GM20000 (cell line): ENCODE results near the gene SNRNP200.
A peak's percentile ranks its signal among the peaks of the same experiment; 100 is the strongest.

Experiments
- DNase-seq: peaks from one replicate; pipeline ENCODE4 v3.0.0; 2012; ENCODE audit warnings: low spot score
- TF ChIP-seq, protein P1 (sequence below): IDR thresholded peaks from 2 replicates; pipeline ENCODE4 v1.5.1; 2012; ENCODE audit warnings: mild to moderate bottlenecking, control low read depth; ENCODE audit errors: extremely low read depth, missing control alignments

SNRNP200 gene

DNA sequence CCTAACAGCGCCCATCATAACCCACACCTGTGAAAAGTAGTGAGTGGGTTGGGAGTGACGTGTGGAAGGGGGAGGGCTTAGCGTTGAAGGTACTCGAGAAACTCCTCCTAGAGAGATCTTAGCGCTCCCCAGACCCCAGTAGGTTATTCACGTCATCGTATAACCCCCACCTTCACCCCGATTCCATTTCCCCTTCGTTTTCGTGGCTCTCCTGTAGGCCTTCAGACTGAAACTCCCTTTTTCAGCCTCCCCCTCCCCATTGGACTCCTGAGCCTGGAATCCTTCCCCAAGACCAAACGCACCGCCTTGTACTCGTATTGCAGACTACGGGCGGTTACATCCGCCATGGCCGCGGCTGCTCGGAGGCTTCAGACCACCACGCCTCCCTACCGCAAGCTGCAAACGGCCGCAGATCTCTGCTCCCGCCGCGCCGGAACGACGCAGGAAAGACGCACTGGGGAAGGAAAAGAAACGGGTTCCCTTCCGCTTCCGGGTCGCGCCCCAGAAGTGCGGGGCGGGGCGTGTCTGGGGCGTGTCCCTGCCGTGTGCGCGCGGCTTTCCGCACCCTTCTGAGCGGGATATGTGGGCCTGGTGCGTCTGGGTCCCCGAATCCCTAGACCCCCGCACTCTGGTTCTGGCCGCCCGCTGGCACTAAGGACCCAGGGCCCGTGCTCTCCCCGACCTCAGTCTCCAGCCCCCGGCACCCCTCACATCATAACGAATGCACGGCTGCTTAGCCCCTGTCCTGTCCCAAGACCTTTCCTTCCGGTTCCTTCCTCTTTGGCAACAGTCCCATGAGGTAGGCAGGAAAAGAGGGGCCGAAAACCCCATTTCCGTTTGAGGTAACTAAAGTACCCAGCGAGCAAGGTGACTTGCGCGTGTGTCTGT is at the start of gene SNRNP200:
Gene SNRNP200, minus strand, starts transcription at position 456 of the 888 bp plus-strand sequence. Its CDS starts 109 bp downstream, at position 347.
- TF ChIP-seq, protein P1, sequence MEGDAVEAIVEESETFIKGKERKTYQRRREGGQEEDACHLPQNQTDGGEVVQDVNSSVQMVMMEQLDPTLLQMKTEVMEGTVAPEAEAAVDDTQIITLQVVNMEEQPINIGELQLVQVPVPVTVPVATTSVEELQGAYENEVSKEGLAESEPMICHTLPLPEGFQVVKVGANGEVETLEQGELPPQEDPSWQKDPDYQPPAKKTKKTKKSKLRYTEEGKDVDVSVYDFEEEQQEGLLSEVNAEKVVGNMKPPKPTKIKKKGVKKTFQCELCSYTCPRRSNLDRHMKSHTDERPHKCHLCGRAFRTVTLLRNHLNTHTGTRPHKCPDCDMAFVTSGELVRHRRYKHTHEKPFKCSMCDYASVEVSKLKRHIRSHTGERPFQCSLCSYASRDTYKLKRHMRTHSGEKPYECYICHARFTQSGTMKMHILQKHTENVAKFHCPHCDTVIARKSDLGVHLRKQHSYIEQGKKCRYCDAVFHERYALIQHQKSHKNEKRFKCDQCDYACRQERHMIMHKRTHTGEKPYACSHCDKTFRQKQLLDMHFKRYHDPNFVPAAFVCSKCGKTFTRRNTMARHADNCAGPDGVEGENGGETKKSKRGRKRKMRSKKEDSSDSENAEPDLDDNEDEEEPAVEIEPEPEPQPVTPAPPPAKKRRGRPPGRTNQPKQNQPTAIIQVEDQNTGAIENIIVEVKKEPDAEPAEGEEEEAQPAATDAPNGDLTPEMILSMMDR, result no peak

DNA sequence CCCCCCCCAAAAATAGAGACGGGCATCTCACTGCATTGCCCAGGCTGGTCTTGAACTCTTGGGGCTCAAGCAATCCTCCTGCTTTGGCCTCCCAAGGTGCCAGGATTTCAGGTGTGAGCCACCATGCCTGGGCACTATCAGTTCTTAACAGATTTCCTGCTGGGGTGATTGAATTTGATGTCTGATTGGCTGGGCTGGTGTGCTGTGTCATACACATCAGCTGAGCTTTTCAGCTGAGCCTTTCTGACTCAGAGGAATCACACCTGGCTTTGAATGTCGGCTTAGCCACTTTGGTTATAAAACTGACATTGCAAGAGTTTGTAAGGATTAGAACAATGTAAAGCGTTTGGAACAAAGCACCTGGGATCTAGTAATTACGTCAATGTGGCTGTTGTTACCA is 49.1 kb upstream of the SNRNP200 start:
- TF ChIP-seq, protein P1, result no peak
- no peak for DNase-seq

More for the DNA sequence above, at the start of gene SNRNP200:
- peak; percentile 86 for DNase-seq

DNA sequence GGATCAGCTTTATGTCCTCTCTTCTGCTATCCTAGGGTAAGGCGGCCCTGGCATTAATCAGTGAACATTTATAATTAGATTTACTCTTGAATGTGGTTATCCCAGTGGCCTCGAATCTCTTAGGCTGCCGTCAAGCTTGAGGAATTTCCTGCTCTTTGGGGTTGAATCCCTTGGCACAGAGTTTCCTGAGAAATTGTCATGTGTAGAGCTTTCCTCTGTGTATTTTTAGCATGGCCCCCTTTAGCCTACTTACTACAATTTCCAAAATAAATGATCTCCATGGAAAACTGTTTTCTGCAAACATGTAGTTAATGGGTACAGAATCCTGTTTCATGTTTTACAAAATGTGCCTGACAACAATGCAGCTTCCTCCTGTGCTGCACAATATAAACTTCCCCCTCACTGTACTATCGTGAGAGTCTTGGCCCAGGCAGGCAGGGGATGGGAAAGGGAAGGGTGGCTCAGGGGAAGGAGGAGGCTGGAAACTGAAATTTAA is 48.3 kb upstream of the SNRNP200 start:
- DNase-seq, result no peak

DNA sequence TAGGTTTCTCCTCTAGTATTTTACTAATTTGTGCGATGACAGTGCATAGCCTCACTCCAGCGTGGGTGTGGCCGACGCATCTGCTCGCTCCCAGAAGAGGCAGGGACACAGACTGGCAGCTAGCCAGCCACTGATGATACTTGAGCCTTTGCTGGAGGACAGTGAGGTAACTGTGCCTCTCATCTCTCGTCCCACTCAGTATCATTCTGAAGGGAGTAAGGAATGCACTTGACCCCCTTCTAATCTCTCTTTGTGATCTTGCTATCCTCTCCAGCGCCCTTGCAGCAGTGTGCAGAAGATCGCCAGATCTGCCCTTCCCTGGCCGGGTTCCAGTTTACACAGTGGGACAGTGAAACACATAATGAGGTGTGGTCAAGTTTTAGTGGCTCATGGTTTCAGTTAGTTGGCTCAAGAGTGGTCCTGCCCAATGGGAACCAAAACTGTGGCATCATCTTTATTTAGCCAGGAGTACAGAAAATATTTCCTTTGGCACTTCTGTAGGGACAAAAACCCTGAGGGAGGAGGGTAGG is 47.8 kb upstream of the SNRNP200 start:
- TF ChIP-seq, protein P1, result no peak
- no peak for DNase-seq

More for the DNA sequence above, 48.3 kb upstream of the SNRNP200 start:
- TF ChIP-seq, protein P1, result no peak

DNA sequence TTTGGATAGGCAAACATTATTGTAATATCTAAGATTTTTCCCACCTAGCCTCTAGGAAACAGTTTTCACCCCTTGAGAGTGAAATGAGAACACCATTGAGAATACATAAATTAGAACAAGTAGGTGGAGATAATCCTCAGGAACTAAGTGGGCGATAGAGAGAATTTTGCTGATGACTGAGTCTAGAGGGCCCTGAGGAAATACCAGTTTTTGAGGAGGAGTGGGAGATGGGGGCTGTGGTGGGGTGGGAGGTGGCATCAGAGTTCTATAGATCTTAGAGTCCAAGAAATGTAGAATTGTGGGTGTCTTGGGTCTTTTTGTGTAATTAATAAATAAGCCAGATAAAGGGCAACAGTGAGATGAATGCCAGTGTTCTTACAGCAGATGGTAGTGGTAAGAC is 42.0 kb upstream of the SNRNP200 start:
- DNase-seq, result no peak
- TF ChIP-seq, protein P1, result no peak

DNA sequence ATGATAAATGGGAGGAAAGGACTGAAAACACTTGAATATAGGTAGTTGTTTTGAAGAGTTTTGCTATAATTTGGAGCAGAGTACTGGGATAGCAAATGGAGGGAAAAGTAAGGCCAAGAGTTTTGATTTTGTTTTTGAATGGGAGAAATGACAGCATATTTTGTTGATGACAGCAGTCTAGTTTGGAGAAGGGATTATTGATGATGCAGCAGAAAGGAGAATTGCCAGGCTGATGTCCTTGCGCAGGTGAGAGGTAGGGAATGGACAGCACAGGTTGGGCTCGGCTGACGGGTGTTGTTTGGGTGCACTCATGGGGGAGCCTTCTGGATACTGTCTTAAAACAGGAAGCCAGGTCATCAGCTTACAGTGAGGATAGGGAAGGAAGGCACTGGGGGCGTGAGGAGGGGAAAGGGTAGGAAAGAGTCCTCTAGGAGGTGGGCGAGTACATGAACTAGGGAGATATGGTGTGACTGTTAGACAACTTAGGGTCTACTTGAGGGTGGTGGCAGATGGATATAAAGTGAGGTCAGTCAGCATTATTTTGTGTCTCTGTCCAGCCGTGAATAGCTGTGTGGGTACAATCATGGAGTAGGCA is 40.6 kb upstream of the SNRNP200 start:
- DNase-seq, result no peak
- TF ChIP-seq, protein P1, result no peak

DNA sequence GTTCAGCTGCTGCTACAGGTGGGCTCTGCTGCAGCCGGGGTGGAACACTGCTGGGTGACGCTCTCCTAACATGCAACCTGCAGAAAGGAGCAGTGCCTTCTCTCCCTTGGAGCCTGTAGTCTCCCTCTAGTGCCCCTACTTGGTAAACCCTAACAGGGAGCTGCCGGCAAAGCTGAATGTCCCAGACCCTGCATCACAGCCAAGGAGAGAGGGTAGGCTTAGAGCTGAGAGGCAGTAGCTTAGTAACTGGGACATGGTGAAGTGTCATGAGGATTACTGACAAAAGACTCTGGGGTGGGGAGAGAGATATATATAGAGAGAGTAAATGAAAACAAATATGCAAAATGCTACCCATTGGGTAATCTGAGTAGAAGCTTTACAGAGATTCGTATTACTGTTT is 40.1 kb upstream of the SNRNP200 start:
- TF ChIP-seq, protein P1, result peak; percentile 3
- DNase-seq, result no peak
